ENCODE data around the gene NPIPA2. TPM values are rescaled to one million over a fixed set of nuclear protein-coding genes. Genes with fewer than 3 reads are reported as not detected.
"Not testable (repeated sequence)": the region's sequence is repeated elsewhere in the genome, so short reads cannot be mapped to it uniquely, and the experiment has no call there.

Gene NPIPA2
- total RNA-seq: 1 to 10 TPM in 1 of 3 donors, under 1 TPM in 1, not detected in 1; 0.73 to 1.3 TPM

GRCh38 chr16:14742273-14743128, at the start of gene NPIPA2:
Gene NPIPA2, plus strand, starts transcription at chr16:14742533. Its CDS starts 5,533 bp downstream, at chr16:14748066.
- H3K27ac ChIP-seq; H3K27me3 ChIP-seq; intact Hi-C loops (cut with DNase I; ENCODE audit: low total_unique reads); H3K4me3 ChIP-seq; DNase-seq (ENCODE audit: low spot score in 2 of 2); H3K36me3 ChIP-seq; H3K9me3 ChIP-seq; H3K4me1 ChIP-seq: not testable (repeated sequence)

GRCh38 chr16:14694129-14694528, 48.2 kb upstream of the NPIPA2 start, which contains the start of gene PLA2G10:
Gene PLA2G10, minus strand, starts transcription at chr16:14694308. Its CDS starts 79 bp downstream, at chr16:14694229.
- H3K9me3 ChIP-seq; H3K4me3 ChIP-seq; H3K36me3 ChIP-seq; H3K4me1 ChIP-seq; DNase-seq (ENCODE audit: low spot score in 2 of 2); H3K27ac ChIP-seq; intact Hi-C loops (cut with DNase I; ENCODE audit: low total_unique reads); H3K27me3 ChIP-seq: not testable (repeated sequence)

DNA sequence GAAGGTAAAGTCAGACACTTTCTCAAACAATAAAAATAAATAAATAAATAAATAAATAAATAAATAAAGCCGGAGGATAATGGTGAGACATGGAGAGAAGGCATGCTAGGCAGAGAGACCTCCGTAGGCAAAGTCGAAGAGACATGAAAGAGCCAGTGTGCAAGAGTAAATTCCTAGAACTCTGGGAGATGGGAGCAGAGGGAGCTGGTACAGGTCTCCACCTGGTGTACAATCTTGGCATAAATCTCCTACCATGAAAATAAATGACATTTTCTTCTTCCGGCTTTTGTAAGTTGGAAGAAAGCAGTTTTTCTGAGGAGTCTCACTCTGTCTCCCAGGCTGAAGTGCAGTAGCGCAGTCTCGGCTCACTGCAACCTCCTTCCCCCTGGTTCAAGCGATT, 40.5 kb upstream of the NPIPA2 start:
- H3K4me1 ChIP-seq; H3K36me3 ChIP-seq; H3K4me3 ChIP-seq; H3K27me3 ChIP-seq; intact Hi-C loops (cut with DNase I; ENCODE audit: low total_unique reads); DNase-seq (ENCODE audit: low spot score in 2 of 2); H3K9me3 ChIP-seq; H3K27ac ChIP-seq: not testable (repeated sequence)

DNA sequence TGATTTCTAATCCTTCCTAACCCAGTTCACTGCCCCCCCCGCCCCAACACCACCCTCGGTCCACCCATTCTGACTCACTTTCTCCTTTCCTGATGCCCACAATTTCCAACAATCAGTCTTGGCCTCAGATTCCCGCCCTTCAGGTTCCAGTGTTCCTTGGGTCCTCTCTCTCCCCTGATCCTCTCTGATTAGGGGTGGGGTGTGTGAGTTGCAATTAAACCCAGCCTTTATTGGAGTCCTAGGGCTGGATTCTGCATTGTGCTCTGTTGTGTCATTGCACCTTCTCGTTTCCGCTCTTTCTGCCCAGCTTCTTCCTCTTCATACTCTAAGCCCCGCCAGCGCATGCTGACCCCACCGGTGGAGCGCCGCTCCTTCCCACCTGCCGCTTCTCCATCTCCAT, 39.7 kb upstream of the NPIPA2 start:
- H3K27me3 ChIP-seq; H3K27ac ChIP-seq; H3K4me3 ChIP-seq; intact Hi-C loops (cut with DNase I; ENCODE audit: low total_unique reads); H3K4me1 ChIP-seq; DNase-seq (ENCODE audit: low spot score in 2 of 2); H3K36me3 ChIP-seq; H3K9me3 ChIP-seq: not testable (repeated sequence)

DNA sequence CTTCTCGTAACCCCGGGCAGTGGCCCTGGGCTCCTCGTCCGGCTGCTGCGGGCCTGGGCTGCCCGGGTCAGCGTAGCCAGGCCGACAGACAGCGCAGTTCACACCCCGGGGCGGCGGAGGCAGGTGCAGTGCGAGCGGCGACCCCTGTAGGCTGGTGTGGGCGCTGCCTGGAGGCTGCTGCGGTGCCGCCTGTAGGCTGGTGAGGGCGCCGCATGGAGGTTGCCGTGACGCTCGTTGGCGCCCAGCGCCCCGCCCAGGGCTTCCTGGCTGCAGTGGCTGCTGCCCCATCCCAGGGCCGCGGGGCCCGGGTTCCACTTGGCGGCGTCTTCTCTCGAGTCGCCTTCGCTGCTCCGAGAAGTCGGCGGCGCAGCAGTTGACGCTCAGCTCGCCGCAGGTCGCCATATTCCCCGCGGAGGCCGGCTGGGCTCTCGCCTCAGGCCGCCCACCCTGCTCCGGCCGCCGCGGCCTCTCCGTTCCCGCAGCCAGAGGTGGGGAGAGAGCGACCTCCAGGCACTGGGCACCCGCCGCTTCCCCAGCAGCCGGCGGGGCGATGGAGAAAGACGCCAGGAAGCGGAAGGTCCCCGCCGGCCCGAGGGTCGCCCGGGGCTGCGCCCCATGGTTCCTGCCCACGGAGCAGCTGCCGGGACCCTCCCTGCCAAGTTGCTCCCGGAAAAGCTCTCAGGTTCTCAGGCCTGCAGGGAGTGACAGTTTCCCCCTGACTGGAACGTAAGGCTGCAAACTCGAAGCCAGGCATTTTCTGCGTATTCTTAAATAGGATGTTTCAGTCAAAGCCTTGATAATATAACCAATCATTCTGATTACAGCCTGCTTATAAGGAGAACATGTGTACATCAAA, 38.9 kb upstream of the NPIPA2 start, which contains the start of gene NPIPA3:
TSS of gene NPIPA3 (plus strand) at position 256 of the 856 bp plus-strand sequence. CDS start 5,533 bp downstream, outside the sequence.
- intact Hi-C loops (cut with DNase I; ENCODE audit: low total_unique reads); H3K9me3 ChIP-seq; H3K36me3 ChIP-seq; H3K4me1 ChIP-seq; H3K4me3 ChIP-seq; DNase-seq (ENCODE audit: low spot score in 2 of 2); H3K27me3 ChIP-seq; H3K27ac ChIP-seq: not testable (repeated sequence)

- H3K9me3 ChIP-seq; H3K36me3 ChIP-seq; H3K27me3 ChIP-seq; intact Hi-C loops (cut with DNase I; ENCODE audit: low total_unique reads); H3K4me3 ChIP-seq; H3K27ac ChIP-seq; H3K4me1 ChIP-seq; DNase-seq (ENCODE audit: low spot score in 2 of 2): not testable (repeated sequence)
Measured at GRCh38 chr16:14733233-14733632, 9.1 kb upstream of the NPIPA2 start.

DNA sequence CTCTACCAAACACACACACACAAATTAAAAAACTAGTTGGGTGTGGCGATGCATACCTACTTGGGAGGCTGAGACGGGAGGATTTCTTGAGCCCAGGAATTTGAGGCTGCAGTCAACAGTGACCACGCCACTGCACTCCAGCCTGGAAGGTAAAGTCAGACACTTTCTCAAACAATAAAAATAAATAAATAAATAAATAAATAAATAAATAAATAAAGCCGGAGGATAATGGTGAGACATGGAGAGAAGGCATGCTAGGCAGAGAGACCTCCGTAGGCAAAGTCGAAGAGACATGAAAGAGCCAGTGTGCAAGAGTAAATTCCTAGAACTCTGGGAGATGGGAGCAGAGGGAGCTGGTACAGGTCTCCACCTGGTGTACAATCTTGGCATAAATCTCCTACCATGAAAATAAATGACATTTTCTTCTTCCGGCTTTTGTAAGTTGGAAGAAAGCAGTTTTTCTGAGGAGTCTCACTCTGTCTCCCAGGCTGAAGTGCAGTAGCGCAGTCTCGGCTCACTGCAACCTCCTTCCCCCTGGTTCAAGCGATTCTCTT, 1.4 kb upstream of the NPIPA2 start:
- H3K4me3 ChIP-seq; H3K9me3 ChIP-seq; H3K27ac ChIP-seq; DNase-seq (ENCODE audit: low spot score in 2 of 2); H3K36me3 ChIP-seq; intact Hi-C loops (cut with DNase I; ENCODE audit: low total_unique reads); H3K27me3 ChIP-seq; H3K4me1 ChIP-seq: not testable (repeated sequence)

DNA sequence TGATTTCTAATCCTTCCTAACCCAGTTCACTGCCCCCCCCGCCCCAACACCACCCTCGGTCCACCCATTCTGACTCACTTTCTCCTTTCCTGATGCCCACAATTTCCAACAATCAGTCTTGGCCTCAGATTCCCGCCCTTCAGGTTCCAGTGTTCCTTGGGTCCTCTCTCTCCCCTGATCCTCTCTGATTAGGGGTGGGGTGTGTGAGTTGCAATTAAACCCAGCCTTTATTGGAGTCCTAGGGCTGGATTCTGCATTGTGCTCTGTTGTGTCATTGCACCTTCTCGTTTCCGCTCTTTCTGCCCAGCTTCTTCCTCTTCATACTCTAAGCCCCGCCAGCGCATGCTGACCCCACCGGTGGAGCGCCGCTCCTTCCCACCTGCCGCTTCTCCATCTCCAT, 539 bp upstream of the NPIPA2 start:
- H3K36me3 ChIP-seq; H3K4me3 ChIP-seq; H3K27me3 ChIP-seq; H3K27ac ChIP-seq; H3K4me1 ChIP-seq; intact Hi-C loops (cut with DNase I; ENCODE audit: low total_unique reads); H3K9me3 ChIP-seq; DNase-seq (ENCODE audit: low spot score in 2 of 2): not testable (repeated sequence)

DNA sequence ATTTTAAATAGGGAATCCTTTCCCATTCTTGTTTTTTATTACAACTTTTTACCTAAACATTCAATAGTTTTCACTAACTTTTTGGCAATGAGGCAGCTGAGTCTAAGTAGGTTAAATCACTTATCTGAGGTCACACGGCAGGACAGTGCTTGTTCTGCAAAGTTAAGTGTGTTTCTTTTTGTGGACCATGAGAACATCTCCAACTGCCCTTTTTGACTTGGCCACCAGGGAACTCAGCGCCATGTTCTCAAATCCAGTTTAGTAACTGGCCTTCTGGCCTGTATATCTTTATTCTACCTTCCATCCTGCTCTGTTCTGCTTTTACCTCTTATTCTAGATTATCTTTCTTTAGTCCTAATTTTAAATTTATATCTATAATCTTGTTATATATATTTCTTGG, 31.3 kb downstream of the NPIPA2 start:
- intact Hi-C loops (cut with DNase I; ENCODE audit: low total_unique reads); DNase-seq (ENCODE audit: low spot score in 2 of 2); H3K4me3 ChIP-seq; H3K27ac ChIP-seq; H3K4me1 ChIP-seq; H3K9me3 ChIP-seq; H3K36me3 ChIP-seq; H3K27me3 ChIP-seq: not testable (repeated sequence)

DNA sequence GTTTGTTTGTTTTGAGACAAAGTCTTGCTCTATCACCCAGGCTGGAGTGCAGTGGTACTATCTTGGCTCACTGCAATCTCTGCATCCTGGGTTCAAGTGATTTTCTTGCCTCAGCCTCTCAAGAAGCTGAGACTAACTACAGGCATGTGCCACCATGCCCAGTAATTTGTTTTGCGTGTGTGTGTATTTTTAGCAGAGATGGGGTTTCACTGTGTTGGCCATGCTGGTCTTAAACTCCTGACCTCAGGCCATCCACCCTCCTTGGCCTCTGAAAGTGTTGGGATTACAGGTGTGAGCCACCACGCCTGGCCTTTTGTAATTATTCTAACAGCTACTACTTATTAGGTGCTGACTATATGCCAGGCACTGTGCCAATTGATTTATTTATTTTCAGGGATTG, 33.3 kb downstream of the NPIPA2 start:
- H3K27ac ChIP-seq; H3K27me3 ChIP-seq; H3K4me3 ChIP-seq; H3K36me3 ChIP-seq; H3K9me3 ChIP-seq; H3K4me1 ChIP-seq; intact Hi-C loops (cut with DNase I; ENCODE audit: low total_unique reads); DNase-seq (ENCODE audit: low spot score in 2 of 2): not testable (repeated sequence)

DNA sequence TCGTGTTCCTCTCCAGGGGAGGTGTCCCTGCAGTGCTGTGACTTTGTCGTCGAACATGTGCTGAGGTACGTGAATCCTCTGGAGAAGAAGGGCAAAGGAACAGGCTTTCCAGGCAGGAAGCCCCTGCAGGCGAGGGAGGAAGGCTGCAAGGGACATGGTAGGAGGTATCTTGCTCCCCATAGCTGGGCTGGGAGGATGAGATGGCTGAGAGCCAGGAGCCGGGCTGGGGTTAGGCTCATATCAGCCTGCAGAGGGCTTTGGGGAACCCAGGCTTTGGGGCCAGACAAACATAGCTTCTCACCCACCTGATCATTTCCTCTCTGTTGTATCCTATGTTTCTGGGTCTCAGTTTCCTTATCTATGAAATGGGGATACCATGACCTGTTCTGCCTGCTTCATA, 34.4 kb downstream of the NPIPA2 start:
- H3K27ac ChIP-seq; H3K4me1 ChIP-seq; H3K27me3 ChIP-seq; H3K36me3 ChIP-seq; DNase-seq (ENCODE audit: low spot score in 2 of 2); H3K4me3 ChIP-seq; intact Hi-C loops (cut with DNase I; ENCODE audit: low total_unique reads); H3K9me3 ChIP-seq: not testable (repeated sequence)

DNA sequence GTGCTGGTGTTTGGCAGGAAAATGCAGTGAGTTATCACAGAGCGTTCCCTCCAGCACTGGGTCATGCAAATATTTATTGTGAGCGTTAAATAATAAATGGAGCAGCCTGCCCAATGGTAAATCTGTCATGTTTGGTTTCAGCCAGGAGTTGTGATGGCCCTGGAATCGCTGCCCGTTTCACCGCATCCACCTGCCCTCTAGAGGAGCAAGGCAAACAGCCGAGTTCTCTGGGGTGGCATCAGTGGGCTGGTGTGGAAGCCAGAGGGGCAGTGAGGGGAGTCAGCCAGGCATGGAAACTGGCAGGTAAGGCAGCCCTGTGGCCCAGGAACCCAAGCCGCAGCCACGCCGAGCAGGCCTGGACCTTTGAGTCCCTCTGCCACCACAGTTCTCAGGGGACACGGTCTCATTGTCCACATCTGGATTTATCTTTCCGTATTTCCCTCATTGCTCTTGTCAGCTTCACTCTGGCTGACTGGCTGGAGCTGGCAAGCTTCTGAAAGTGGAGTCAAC, 37.1 kb downstream of the NPIPA2 start:
- H3K4me1 ChIP-seq; intact Hi-C loops (cut with DNase I; ENCODE audit: low total_unique reads); H3K9me3 ChIP-seq; H3K36me3 ChIP-seq; H3K27me3 ChIP-seq; H3K27ac ChIP-seq; DNase-seq (ENCODE audit: low spot score in 2 of 2); H3K4me3 ChIP-seq: not testable (repeated sequence)

DNA sequence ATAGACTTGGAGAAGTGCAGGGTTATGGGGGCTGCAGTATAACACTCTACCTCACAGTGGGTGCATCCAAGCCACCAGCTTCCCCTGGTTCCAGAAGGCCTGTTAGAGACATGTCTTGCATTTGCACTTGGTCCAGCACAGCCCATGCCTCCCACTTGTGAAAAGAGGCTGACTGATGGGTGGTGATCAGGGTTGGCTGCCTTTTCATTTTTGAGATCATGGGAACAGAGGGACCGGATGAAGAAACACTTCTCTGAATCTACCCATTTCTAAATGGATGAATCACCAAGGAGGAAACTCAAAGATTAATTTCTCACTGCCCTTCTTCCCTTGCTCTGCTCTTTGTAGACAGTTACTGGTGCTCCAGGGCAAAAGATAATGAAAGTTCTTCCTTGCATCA, 43.8 kb downstream of the NPIPA2 start:
- H3K4me3 ChIP-seq; DNase-seq (ENCODE audit: low spot score in 2 of 2); H3K27ac ChIP-seq; H3K9me3 ChIP-seq; H3K36me3 ChIP-seq; H3K27me3 ChIP-seq; intact Hi-C loops (cut with DNase I; ENCODE audit: low total_unique reads); H3K4me1 ChIP-seq: not testable (repeated sequence)
